HuH-7.5 (cell line): ENCODE measurements around the gene TSPEAR.
"Not testable (repeated sequence)": the region's sequence is repeated elsewhere in the genome, so short reads cannot be mapped to it uniquely, and the experiment has no call there.

Source experiments
- DNase-seq: peaks from one replicate; pipeline ENCODE4 v3.0.0; 2011; ENCODE audit warnings: low spot score

TSPEAR gene

DNA sequence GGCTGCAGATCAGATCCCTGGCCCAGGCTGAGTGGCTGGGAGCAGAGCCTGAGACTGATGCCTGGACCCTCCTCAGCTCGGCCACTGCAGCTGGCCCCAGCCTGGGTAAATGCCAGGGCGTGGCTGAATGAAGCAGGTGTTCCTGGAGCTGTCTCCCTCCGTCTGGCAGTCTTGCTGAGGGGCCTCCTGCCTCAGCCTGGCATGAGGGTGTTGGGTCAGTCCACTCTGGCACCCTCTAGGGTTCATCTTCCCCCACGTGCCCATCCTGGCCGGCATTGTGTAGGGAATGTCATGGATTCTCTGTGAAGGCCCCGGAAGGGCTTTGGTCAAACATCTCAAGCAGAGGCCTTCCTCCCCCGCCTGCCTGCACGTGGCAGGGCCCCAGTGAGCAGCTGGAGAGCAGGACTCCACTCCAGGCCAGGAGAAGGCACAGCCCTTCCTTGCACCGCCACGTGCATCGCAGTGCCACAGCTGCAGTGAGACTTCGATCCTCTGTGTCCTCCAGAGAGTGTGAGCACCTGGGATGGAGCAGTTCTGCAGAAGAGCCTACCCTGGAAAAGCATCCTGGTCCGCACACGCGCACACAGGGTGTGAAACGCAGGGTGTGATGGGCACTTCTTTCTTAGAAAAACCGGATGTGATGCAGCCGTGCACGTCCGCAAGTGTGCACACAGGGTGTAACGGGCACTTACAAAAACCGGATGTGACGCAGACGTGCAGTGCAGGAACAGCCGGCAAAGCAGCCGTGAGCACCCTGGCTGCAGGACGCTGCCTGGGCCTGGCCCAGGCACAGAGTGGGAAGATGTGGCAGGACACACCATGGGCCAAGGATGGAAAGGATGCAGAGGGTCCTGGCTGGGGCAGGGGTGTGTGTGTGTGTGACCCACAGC lies 142.5 kb downstream of the TSPEAR start:
- DNase-seq: no peak

DNA sequence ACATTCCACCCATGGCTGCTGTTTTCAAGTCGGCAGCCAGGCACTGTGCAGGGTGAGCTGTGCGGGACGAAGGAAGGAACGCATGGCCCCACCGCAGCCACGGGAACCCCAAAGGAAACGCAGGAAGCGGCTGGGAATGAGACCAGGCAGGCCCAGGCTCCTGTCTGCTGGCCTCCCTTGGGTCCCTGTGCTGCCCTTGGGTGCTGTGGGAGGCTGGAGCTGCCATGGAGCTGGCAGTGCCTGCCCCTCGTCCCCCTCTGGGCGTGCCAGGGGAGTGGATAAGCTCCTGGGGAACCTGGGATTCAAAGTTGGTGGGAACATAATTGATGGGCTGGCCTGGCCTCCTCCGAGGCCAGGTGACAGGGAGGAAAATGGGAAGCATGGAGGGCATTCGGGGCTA lies 143.1 kb downstream of the TSPEAR start:
- DNase-seq: no peak

DNA sequence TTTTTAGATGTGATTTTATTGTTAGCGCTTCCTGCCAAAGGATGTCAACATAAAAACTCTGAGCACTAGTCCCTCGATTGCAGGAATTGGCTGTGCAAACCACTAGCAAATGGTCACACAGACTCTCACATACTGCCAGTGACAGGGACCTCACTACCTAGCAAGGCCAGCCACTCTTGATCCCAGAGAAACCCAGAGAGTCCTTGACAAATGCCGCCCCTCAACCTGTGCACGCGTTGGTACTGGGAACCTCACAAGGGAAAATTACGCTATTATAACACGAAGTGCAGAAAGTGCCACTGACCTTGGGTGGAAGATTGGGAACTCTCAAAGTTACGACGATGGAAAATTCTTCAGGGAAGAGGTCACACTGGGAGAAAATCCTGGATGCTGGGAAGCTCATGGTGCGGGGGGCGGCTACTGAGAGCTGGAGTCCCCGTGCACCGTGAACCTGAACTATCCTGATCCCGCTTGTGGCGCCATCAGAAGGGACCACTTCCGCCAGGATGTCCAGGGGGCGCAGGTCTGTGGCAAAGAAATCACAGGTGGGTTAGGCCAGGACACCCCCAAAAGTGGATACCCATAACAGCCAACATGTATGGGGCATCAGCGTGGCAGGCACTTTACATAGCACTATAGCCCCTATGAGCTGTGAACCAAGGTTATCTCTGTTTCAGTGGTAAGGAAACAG lies 143.7 kb downstream of the TSPEAR start:
- no peak for DNase-seq

DNA sequence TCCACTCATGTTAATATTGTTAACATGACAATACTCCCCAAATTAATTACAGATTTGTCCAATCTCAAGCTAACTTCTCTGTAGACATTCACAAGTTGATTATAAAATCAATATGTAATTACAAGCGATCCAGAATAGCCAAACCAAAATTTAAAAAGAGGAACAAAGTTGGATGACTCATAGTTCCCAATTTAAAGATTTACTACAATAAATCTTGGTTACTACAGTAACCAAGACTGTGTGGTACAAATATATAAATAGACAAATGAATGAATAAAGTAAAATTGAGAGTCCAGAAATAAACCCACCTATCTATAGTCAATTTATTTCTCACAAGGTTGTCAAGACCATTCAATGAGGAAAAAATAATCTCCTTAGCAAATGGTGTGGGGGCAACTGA lies 145.0 kb downstream of the TSPEAR start:
- DNase-seq: no peak

DNA sequence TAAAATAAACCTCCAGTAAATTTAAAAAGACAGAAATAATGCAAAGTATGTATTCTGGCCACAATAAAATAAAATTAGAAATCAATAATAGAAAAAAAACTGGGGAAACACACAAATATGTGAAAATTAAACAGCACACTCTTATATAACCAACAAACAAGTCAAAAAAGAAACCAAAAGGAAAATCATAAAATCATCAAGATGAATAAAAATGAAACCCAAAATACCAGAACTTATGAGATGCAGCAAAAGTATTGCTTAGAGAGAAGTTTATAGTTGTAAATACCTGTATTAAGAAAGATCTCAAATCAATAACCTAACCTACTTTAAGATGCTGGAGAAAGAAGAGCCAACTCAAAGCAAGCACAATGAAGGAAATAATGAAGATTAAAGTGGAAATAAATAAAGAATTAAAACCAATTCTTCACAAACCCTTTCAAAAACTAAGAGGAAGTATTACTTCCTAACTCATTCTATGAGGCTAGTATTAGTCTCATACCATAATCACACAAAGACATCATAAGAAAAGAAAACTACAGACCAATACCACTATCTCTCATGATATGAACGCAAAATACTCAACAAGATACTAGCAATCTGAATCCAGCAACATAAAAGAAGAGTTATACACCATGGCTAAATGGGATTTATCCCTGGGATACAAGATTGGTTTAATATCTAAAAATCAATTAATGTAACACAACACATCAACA lies 146.3 kb downstream of the TSPEAR start:
- DNase-seq: no peak

DNA sequence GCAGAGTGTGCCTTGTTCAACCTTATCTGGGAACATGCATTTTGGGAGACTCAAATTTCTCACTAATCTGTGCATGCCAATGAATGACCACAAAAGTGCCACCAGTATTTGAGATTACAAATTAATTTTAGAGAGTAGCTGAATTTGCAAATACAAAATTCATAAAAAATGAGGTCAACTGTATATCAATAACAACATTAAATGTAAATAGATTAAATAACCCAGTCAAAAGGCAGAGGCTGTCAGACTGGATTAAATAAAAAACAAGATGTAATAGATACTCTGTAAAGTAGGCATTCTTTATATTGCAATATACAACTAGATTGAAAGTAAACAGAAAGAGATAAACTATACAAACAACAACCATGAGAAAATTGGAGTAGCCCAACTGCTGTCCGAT lies 147.3 kb downstream of the TSPEAR start:
- no peak for DNase-seq

DNA sequence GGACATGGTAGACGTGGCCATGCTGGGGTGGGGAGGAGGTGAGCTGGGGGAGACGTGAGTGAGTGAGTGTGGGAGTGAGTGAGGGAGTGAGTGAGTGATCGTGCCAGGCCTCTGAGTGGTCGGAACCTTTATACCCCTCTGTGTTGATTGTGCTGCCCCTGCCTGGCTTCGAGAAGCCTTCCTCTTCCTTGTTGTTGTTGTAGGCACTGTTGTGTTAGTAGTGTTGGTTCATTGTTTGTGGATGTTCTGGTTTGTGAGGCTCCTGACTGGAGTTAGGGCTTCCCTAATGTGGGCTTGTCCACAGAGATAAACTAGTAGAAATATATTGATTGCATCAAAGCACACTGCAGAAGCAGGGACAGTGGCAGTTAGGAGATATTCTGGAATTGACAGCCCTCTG lies 152.7 kb downstream of the TSPEAR start, which contains the start of gene KRTAP10-3:
KRTAP10-3 (minus strand) TSS at position 101 of the 400 bp plus-strand sequence; CDS start at position 21, 80 bp downstream.
- no peak for DNase-seq

DNA sequence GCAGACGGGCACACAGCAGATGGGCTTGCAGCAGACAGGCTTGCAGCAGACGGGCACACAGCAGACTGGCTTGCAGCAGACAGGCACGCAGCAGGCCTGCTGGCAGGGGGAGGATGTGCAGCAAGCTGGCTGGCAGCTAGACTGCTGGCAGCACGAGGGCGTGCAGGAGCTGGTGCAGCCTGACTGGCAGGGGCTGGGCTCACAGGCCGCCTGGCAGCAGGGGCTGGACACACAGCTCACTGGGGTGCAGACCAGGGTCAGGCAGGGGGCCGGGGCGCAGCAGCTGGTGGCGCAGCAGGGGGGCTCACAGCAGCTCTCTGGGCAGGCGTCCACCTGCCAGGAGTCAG lies 153.1 kb downstream of the TSPEAR start:
- DNase-seq: not testable (repeated sequence)

DNA sequence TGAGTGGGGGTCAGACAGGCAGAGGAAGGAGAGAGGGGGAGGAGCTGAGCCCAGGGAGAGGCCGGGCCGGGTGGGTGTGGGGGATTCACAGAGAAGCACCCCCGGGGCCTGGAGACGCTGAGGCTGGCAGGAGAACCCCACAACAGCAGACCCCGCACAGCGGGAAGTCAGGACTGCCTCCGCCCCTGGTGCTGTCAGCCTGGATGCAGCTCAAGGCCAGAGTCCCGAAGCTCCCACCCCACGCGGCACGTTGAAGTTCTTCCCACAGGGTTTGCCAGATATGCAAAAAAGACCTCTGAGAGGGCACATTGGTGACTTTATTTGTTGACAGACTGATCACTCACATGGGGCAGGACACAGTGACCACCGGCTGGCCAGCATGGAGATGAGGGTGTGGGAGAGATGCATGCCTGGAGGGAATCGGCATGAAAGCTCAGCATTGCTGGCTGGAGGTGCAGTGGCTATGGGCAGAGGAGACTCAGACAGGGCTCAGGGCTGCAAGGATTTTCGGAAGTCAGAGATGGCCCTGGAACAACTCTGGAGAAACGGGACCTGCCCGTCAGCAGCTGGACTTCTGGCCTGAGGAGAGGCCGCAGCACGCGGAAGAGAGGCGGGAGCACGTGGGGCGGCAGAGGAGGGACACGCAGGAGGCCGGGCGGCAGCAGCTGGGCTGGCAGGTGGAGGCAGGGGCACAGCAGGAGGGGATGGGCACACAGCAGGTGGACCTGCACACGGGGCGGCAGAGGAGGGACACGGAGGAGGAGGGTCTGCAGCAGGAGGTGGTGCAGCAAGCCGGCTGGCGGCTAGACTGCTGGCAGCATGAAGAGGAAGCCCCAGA lies 153.7 kb downstream of the TSPEAR start:
- no peak for DNase-seq

DNA sequence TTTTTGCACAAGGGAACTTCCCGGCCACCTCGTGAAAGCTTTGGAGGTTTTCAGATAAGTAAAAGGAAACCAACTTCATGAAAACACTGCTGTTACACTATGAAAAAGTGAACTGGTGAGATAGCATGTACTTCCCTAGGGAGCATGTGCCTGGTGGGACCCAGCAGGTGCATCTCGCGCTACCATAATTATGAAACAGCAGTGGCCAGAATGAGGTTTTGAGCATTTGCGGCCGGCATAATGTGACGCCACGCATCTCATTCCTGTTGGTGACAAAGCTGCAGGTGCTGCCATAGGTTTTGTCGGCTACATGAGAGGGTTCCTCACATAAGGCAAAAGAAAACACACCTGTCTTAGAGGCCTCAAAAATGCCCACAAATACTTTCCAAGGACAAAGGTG lies 154.5 kb downstream of the TSPEAR start:
- no peak for DNase-seq

DNA sequence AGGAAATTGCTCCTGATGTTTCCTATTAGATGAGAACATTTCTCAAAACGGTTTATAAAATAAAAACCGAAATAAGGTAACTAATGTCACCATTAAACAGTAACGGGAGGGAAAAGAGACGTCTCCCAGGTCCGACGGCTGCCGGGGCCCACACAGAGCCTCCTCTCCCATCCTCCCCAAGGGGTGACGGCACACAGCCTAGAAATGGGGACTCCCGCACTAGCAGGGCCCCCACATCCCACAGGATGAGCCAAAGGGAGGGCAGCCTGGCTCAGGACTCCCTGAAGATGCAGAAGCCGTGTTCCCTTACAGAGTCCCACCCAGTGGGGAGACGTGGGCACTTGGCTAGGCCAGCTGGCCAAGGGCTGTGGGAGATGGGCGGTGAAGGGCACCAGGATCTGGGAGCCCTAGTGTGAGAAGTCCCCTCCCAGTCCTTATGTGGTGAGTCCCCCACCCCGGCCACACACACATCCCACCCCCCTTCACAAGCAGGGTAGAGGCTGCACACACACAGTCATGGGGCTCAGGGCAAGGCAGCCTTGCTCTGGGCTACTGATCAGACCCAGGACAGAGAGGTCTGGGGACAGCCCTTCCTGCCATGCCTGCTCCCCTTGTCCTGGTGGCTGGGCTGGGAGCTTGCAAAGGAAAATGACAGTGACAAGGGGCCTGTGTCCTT lies 156.0 kb downstream of the TSPEAR start:
- no peak for DNase-seq

DNA sequence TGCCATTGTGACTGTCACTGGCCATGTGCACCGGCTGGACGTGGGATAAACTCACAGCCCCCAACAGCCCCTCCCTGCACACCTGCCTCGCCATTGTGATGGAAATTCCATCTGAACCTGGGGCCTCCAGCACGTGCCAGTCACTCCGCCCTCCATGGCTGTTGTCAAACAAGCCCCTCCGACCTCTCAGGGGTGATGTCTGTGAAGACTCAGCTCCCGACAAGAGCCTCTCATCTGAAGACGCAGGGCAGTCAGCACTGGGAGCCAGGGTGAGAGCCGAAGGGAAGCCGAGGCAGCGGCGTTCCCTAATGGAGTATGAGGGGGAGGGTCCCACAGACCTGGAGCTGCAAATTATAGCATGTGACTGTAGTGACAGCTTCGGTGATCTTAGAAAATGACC lies 158.7 kb downstream of the TSPEAR start:
- DNase-seq: no peak

DNA sequence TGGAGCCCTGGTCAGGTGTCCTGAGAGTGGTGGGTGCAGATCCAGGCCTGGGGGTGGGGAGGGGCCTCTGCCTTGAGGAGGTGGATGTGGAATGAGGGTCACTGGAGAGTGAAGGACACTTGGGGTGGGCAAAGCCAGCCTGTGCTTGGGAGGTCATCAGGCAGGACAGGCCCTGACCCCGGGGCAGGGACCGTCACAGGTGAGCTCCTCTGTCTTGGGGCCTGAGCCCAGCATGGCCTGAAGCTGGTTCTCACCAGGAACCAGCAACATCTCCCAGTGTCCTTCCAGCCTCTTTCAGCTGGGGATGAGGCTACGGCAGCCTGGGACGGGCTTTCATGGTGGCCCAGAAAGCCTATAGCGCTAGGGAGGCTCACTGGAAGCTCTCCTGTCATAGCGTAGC lies 159.2 kb downstream of the TSPEAR start:
- no peak for DNase-seq

DNA sequence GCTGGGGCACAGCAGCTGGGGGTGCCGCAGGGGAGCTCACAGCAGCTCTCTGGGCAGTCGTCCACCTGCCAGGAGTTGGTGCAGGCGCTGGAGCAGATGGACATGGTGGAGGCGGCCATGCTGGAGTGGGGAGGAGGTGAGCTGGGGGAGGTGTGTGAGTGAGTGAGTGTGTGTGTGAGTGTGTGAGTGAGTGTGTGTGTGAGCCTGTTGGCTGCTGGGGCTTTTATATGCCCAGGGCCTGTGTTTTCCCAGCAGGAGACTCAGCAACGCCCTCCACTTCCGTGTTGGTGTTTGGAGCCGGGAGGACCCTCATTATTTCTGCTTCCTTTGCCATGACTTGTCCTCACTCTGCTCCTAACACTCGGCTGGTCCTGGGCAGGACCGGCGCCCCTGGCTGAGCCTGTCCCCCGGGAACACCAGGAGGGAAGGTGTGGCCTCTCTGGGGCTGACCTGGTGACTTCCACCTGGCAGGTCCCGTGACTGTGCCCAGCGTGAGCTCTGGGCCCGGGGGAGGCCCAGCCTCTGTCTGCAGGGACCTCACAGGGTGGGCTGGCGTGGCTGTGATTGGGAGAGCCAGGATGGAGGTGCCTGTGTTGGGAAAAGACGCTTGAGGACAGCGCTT lies 159.9 kb downstream of the TSPEAR start, which contains the start of gene KRTAP10-2:
KRTAP10-2 (minus strand) TSS at position 166 of the 622 bp plus-strand sequence; CDS start at position 119, 47 bp downstream.
- no peak for DNase-seq

DNA sequence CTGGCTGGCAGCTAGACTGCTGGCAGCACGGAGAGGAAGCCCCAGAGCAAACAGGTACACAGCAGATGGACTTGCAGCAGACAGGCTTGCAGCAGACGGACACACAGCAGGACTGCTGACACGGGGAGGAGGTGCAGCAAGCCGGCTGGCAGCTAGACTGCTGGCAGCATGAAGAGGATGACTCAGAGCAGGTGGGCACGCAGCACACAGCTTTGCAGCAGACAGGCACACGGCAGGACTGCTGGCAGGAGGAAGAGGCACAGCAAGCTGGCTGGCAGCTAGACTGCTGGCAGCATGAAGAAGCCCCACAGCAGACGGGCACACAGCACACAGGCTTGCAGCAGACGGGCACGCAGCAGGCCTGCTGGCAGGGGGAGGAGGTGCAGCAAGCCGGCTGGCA lies 160.6 kb downstream of the TSPEAR start:
- no peak for DNase-seq

DNA sequence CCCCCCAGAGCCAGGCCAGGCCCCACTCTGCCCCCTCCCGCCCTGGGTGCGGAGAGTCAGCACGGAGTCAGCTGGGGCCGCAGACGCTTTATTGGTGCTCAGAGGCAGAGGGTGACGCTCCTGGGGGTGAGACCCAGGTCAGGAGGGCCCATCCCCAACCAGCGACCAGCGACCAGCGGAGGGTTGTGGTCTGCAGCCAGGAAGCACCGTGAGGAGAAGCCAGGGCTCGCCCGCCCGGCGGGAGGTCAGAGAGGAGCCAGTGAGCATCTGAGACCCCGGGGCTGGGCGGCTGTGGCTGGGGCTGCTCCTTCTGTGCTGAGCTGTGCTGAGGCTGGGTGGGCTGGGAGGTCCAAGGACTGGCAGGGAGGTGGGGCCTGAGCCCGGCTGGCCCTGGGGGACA lies 161.1 kb downstream of the TSPEAR start:
- DNase-seq: not testable (repeated sequence)

DNA sequence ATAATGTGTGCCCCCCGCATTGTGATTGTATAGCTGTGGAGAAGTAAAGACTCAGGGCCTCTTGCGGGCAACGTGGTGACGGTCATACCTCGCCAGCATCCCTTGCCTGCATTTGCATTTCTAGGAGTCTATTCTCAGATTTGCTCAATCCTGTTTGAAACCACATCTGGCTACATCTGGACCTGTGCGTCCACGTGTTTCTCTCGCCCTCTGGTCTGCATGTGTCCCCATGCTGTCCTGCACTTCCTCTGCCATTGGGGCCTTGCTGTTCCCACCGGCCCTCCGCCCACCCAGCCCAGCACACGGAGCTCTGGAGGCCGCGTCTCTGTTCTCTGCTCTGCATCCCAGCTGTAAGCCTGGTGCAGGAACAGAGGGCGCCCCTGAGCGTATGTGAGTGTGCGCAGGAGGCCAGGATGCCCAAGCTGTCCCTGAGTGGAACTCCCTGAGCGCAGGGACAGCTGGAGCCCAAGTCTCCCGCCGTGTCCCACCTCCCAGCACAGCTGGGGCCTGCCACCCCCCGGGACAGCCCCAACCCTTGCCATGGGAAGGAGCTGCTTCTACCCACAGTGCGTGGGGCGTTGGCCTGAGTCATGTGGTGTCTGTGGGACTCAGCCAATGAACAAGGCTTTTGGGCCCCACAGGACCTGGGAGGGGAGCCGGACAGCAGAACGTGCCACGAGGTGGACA lies 161.7 kb downstream of the TSPEAR start:
- no peak for DNase-seq

DNA sequence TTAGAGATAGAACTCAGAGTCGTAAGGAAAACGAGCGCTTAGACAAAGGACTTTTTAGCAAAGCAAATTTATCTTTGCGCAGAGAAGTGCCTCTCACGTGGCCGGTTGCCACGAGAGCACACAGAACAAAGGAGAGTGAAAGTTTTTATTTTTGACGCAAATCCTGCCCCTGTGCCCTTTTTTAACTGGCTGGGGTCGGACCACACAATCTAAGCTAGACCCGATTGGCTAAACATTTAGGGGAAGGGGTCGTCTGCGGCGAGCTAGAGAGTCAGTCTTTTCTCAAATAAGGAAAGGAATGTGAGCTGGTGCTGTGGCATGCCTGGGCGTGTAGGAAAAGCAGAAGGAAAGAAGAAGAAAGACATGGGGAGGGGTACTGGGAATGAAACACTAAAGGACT lies 162.4 kb downstream of the TSPEAR start:
- DNase-seq: no peak

DNA sequence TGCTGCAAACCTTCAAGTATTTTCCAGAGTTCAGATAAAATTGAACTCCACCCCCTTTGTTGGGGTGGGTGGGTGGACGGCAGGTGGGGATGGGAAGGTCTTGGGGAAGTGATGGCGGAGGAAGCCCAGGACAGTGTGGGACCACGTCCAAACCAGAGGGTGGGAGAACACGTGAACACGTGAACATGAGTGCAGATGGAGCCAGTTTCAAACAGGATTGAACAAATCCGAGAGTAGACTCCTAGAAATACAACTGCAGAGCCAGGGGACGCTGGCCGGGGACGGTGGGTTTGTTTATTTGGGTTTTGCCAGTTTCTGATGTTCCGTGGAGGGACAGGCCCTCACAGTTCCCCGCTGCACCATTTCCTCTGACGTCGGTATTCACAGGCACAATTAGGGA lies 163.0 kb downstream of the TSPEAR start:
- DNase-seq: no peak

DNA sequence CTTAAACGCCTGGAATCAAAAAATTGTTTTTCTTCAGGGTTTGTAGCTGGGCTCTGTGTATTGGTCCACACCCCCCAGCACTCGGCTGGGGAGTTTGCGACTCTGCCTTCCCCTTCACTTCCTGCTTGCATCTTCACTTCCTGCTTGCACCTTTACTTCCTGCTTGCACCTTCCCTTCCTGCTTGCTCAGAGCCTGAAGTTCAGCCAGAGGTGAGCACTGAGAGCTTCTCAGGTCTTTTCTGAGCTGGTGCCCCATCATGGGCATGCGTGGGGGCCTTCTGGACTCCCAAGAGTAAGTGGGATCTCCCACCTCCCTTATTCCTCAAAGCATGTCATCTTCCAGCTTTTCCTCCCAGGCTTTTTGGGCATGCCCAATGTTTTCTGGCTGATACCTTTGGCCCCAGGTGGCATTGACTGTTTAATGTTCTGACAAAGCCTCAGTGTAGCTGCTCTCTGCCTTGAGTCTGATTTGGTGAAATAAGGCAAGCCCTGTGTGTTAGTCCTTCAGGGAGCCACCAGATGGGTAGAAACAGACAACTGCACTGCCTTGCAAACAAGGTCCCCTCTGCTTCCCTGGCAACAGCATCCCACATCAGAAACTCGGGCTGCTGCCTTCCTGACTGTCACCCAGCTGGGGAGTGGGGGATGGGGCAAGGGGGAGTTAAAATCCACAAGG lies 163.6 kb downstream of the TSPEAR start:
- no peak for DNase-seq
